Measurements from ENCODE around the gene TNFAIP3. TPM values are rescaled to one million over a fixed set of nuclear protein-coding genes. Genes with fewer than 3 reads are reported as not detected.
"Not testable (repeated sequence)": the region's sequence is repeated elsewhere in the genome, so short reads cannot be mapped to it uniquely, and the experiment has no call there.

Gene TNFAIP3
- total RNA-seq, 2 donors from 2014 or later: 121 to 244 TPM

- Mint-ChIP-seq H3K4me1 (ENCODE audit: low read depth in 2 of 2) (peaks cover 45 to 52% of the 10 kb centered on the region in 2 donors), H3K36me3 (peaks cover 32% of the 10 kb centered on the region), H3K4me3 (no peak overlapping the region), H3K9me3 (no peaks in the 10 kb centered on the region), H3K27ac (peak overlapping the region; percentile 83 to 97), H3K27me3 (no peaks in the 10 kb centered on the region)
- peak in 1 of 2 donors; percentile 10 for ATAC-seq
- DNase-seq (ENCODE audit: low spot score): no peak
Measured at GRCh38 chr6:137880746-137881521, 13.9 kb downstream of the TNFAIP3 start.

- H3K4me1 Mint-ChIP-seq (ENCODE audit: low read depth in 2 of 2): peaks cover 48 to 57% of the 10 kb centered on the region in 2 donors
- ATAC-seq: no peak
- H3K4me3 Mint-ChIP-seq: no peak overlapping the region
- peaks cover 4% of the 10 kb centered on the region for H3K9me3 Mint-ChIP-seq
- peaks cover 38% of the 10 kb centered on the region for H3K36me3 Mint-ChIP-seq
- DNase-seq (ENCODE audit: low spot score): no peak
- H3K27me3 Mint-ChIP-seq: no peaks in the 10 kb centered on the region
- peak overlapping the region; percentile 78 to 97 for H3K27ac Mint-ChIP-seq
Measured at GRCh38 chr6:137881522-137881886, 14.4 kb downstream of the TNFAIP3 start.

GRCh38 chr6:137882225-137882961 is 15.3 kb downstream of the TNFAIP3 start:
- Mint-ChIP-seq H3K36me3 (peaks cover 40% of the 10 kb centered on the region), H3K4me3 (peak overlapping the region; percentile 42), H3K9me3 (peaks cover 4% of the 10 kb centered on the region), H3K27me3 (no peaks in the 10 kb centered on the region), H3K4me1 (ENCODE audit: low read depth in 2 of 2) (peaks cover 46 to 60% of the 10 kb centered on the region in 2 donors), H3K27ac (peak overlapping the region; percentile 78 to 97)
- ATAC-seq: peak; percentile 75 to 86
- no peak for DNase-seq (ENCODE audit: low spot score)

DNA sequence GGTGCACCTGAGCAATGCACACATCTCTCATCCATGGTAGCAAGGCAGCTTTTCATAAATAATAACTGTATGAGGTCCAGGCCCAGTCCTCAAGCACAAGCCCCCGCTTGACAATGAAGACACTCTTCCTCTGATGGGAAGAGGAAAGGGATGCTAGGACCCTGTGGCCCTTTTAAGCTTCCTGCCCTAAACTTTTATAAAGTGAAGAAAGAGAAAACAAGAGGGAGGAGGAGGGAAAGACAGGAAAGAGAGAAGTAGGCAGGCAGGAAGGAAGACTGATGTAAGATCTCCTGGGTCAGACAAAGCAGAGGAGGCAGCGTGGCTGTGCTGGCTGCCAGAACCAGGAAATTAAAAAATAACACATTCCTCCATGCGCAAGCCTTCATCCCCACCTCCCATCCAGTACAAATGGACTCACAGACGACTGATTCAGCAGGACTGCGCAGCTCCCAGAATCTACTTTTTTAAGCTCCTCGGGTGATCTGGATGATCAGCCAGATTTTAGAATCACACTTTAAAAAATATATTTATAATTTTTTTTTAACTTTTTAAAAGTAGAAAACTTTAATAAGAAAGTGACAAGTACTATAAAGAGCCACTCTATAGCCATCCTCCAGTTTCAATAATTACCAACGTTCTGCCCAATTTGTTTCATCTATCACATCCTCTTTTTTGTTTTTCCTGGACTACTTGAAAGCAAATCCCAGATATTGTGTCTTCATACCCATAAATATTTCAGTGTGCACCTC is 16.5 kb downstream of the TNFAIP3 start:
- DNase-seq (ENCODE audit: low spot score) (no peak), ATAC-seq (peak in 1 of 2 donors; percentile 48)
- peaks cover 8% of the 10 kb centered on the region for H3K9me3 Mint-ChIP-seq
- H3K36me3 Mint-ChIP-seq: peaks cover 40% of the 10 kb centered on the region
- H3K4me1 Mint-ChIP-seq (ENCODE audit: low read depth in 2 of 2): peaks cover 36 to 50% of the 10 kb centered on the region in 2 donors
- no peaks in the 10 kb centered on the region for H3K27me3 Mint-ChIP-seq
- H3K27ac Mint-ChIP-seq: peak overlapping the region; percentile 78 to 97
- peak overlapping the region; percentile 45 for H3K4me3 Mint-ChIP-seq

DNA sequence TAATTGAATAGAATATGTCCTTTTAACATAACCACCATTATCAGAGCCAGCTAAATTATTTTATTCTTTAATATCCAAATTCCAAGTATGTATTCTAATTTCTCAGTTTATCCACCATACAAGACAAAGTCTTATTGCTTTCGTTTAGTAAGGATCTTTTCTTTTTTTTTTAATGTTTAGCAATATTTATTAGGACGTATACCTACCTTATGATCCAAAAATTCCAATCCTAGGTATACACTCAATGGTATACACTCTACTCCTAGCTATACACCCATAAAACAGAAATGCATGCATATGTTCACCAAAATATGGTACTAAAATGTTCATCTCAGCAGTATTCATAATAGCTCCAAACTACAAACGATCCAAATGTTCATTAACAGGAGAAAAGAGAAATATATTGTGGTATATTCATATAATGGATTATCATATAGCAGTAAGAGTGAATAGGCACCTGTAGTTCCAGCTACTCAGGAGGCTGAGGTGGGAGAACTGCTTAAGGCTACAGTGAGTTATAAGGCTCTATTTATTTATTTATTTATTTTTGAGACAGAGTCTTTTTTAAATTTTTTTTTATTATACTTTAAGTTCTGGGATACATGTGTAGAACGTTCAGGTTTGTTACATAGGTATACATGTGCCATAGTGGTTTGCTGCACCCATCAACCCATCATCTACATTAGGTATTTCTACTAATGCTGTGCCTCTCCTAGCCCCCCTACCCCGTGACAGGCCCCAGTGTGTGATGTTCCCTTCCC is 17.3 kb downstream of the TNFAIP3 start:
- H3K9me3 Mint-ChIP-seq: peaks cover 12% of the 10 kb centered on the region
- H3K4me3 Mint-ChIP-seq: peak overlapping the region; percentile 43
- DNase-seq (ENCODE audit: low spot score): no peak
- H3K4me1 Mint-ChIP-seq (ENCODE audit: low read depth in 2 of 2): peaks cover 29 to 48% of the 10 kb centered on the region in 2 donors
- no peaks in the 10 kb centered on the region for H3K27me3 Mint-ChIP-seq
- peaks cover 41% of the 10 kb centered on the region for H3K36me3 Mint-ChIP-seq
- peak overlapping the region; percentile 78 to 97 for H3K27ac Mint-ChIP-seq
- ATAC-seq: no peak

DNA sequence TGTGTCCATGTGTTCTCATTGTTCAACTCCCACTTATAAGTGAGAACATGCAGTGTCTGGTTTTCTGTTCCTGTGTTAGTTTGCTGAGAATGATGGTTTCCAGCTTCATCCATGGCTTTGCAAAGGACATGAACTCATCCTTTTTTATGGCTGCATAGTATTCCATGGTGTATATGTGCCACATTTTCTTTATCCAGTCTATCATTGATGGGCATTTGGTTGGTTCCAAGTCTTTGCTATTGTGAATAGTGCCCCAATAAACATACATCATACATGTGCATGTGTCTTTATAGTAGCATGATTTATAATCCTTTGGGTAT is 17.8 kb downstream of the TNFAIP3 start:
- not testable (repeated sequence) for H3K27me3 Mint-ChIP-seq; ATAC-seq; DNase-seq (ENCODE audit: low spot score); H3K4me3 Mint-ChIP-seq
- peaks cover 39% of the 10 kb centered on the region for H3K36me3 Mint-ChIP-seq
- H3K9me3 Mint-ChIP-seq: peaks cover 12% of the 10 kb centered on the region
- H3K4me1 Mint-ChIP-seq (ENCODE audit: low read depth in 2 of 2): peaks cover 27 to 46% of the 10 kb centered on the region in 2 donors
- peak overlapping the region; percentile 78 to 97 for H3K27ac Mint-ChIP-seq

- Mint-ChIP-seq H3K36me3 (peaks cover 39% of the 10 kb centered on the region), H3K9me3 (peaks cover 15% of the 10 kb centered on the region), H3K4me1 (ENCODE audit: low read depth in 2 of 2) (peaks cover 27 to 43% of the 10 kb centered on the region in 2 donors), H3K27ac (peak overlapping the region in 1 of 2 donors; percentile 24)
- not testable (repeated sequence) for DNase-seq (ENCODE audit: low spot score); H3K4me3 Mint-ChIP-seq; ATAC-seq; H3K27me3 Mint-ChIP-seq
Measured at GRCh38 chr6:137886226-137886625, 19.2 kb downstream of the TNFAIP3 start.

DNA sequence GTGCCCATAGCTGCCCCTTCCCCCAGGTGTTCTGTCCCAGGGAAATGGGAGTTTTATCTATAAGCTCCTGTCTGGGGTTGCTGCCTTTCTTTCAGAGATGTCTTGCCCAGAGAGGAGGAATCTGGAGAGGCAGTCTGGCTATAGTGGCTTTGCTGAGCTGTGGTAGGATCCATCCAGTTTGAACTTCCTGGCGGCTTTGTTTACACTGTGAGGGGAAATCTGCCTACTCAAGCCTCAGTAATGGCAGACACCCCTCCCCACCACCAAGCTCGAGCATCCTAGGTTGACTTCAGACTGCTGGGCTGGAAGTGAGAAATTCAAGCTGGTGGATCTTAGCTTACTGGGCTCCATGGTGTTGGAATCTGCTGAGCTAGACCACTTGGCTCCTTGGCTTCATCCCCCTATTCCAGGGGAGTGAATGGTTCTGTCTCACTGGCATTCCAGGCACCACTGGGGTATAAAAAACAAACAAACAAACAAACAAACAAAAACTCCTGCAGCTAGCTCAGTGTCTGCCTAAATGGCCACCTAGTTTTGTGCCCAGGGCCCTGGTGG is 24.0 kb downstream of the TNFAIP3 start:
- H3K9me3 Mint-ChIP-seq: peaks cover 15% of the 10 kb centered on the region
- H3K27ac Mint-ChIP-seq: no peak overlapping the region
- no peak overlapping the region for H3K4me3 Mint-ChIP-seq
- peaks cover 29% of the 10 kb centered on the region for H3K36me3 Mint-ChIP-seq
- no peak for DNase-seq (ENCODE audit: low spot score)
- H3K27me3 Mint-ChIP-seq: peaks cover 0 to 3% of the 10 kb centered on the region in 2 donors
- H3K4me1 Mint-ChIP-seq (ENCODE audit: low read depth in 2 of 2): peaks cover 5 to 13% of the 10 kb centered on the region in 2 donors
- ATAC-seq: no peak

GRCh38 chr6:137892271-137892708 is 25.2 kb downstream of the TNFAIP3 start:
- H3K27ac Mint-ChIP-seq: no peak overlapping the region
- peaks cover 18% of the 10 kb centered on the region for H3K36me3 Mint-ChIP-seq
- DNase-seq (ENCODE audit: low spot score) (no peak), ATAC-seq (no peak)
- peaks cover 11% of the 10 kb centered on the region for H3K9me3 Mint-ChIP-seq
- peaks cover 0 to 3% of the 10 kb centered on the region in 2 donors for H3K27me3 Mint-ChIP-seq
- H3K4me1 Mint-ChIP-seq (ENCODE audit: low read depth in 2 of 2): peaks cover 0 to 3% of the 10 kb centered on the region in 2 donors
- no peak overlapping the region for H3K4me3 Mint-ChIP-seq

GRCh38 chr6:137893181-137893580 is 26.1 kb downstream of the TNFAIP3 start:
- Mint-ChIP-seq H3K27ac (no peak overlapping the region), H3K4me3 (no peak overlapping the region), H3K9me3 (peaks cover 11% of the 10 kb centered on the region), H3K4me1 (ENCODE audit: low read depth in 2 of 2) (peaks cover 0 to 2% of the 10 kb centered on the region in 2 donors), H3K36me3 (peaks cover 11% of the 10 kb centered on the region), H3K27me3 (peaks cover 0 to 3% of the 10 kb centered on the region in 2 donors)
- DNase-seq (ENCODE audit: low spot score) (no peak), ATAC-seq (no peak)

DNA sequence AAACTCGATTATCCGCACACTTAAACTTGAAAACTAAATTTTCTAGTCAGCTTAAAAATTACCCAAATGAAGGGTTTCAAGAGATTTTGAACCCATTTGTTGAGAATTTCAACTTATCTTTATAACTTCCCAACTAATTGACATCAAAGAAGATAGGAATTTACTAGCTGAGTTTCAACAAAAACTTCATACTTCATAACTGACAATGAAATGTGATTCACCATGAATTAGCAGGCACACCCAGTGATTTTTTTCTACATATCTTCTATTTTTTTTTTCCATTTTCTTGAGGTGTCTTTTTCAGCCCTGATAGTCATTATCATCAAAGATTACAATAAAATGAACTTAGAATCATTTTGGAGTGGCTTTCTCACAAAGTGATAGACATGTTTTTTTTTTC is 26.7 kb downstream of the TNFAIP3 start:
- ATAC-seq (no peak), DNase-seq (ENCODE audit: low spot score) (no peak)
- peaks cover 6% of the 10 kb centered on the region for H3K9me3 Mint-ChIP-seq
- no peak overlapping the region for H3K4me3 Mint-ChIP-seq
- H3K36me3 Mint-ChIP-seq: peaks cover 5% of the 10 kb centered on the region
- H3K27ac Mint-ChIP-seq: no peak overlapping the region
- no peaks in the 10 kb centered on the region for H3K4me1 Mint-ChIP-seq (ENCODE audit: low read depth in 2 of 2)
- H3K27me3 Mint-ChIP-seq: peaks cover 0 to 3% of the 10 kb centered on the region in 2 donors

DNA sequence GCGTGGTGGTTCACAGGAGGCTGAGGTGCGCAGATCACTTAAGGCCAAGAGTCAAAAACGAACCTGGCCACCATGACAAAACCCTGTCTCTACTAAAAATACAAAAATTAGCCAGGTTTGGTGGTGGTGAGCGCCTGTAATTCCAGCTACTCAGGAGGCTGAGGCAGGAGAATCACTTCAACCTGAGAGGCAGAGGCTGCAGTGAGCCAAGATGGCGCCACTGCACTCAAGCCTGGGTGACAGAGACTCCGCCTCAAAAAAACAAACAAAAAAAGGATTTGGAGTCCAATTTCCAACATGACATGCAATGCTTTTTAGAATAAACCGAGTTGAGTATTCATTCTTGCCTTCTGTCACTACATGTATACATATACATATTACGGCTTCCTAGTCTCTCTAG is 27.3 kb downstream of the TNFAIP3 start:
- not testable (repeated sequence) for ATAC-seq; H3K27me3 Mint-ChIP-seq; H3K9me3 Mint-ChIP-seq; H3K4me1 Mint-ChIP-seq (ENCODE audit: low read depth in 2 of 2); H3K36me3 Mint-ChIP-seq; H3K27ac Mint-ChIP-seq; DNase-seq (ENCODE audit: low spot score); H3K4me3 Mint-ChIP-seq

Data from natural killer cell treated with Interleukin-12 subunit alpha and Interleukin-12 subunit beta and Interleukin-15 and Interleukin-18, amount 100 ng/mL, for 72 hours (primary cell).